Stimulated activated CD4-positive, alpha-beta T cell treated with anti-CD3 and anti-CD28 coated beads, Interleukin-12 subunit alpha, Interleukin-12 subunit beta, amount 100 ng/mL, for 48 hours (primary cell): ENCODE results near the gene ZC3H12C.

ENCODE experiments used
- DNase-seq, 3 donors: peaks; one replicate each; pipeline ENCODE4 v3.0.0-alpha.2; 2020; ENCODE audit warnings: low read depth in 2 of 3, low spot score in 1 of 3

The ZC3H12C gene

DNA sequence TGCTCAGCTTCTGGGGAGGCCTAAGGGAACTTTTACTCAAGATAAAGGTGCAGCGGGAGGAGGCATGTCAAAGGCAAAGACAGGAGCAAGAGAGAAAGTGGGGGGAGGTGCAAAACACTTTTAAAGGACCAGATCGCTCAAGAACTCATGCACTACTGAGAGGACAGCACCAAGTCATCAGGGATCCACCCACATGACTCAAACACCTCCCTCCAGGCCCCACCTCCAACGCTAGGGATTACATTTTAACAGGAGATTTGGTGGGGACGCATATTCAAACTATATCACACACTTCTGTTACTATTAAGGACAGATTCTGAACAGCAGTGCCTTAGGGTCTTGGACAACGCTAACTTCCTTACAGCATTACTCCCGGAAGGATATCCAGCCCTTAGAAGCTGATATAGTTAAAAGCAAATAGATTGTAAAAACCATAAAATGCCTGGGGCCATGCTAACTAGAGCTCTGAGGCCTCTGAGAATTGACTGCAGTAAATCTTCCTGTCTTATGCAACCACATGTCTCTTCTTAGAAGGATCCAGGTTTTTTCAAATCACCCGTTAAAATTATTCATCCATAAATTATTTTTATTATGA, 16.7 kb upstream of the ZC3H12C start:
- no peak for DNase-seq

DNA sequence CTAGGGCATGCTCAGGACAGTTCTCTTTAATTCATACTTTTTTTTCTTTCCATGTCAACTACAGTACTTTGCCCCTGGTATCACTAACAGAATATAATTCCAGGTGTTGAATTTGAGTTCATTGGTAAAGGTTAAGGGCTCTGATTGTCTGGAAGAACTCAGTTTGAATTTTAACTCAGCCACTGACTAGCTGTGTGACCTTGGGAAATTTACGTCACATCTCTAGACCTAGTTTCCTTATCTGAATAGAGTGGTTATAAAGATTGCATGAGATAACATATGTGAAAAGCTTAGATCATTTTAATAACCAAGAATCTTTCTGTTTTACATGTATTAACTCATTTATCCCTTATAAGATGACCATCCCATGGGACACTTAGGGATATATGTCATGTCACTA, 15.8 kb upstream of the ZC3H12C start:
- DNase-seq: no peak

DNA sequence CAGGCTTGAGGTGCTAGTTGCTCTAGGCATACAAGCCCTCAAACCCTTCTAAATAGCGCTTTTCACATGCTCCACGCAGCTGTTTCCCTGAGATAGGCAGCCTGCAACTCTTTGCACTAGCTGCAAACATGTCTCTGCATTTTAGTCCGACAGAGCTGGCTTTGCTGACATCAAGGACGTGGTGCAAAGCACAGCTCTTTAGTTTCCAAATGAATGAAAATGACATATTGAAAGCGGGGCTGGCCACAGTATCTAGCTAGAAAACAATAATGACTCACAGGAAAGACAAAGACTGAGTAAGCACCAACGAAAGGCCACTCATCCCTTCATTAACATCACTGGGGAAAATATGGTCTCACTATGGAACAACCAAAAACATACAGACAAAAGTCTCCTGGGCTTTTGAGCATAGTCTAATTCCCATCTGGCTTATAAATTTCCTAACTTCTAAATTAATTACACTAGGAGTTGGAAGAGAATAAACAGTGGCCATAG, 15.3 kb upstream of the ZC3H12C start:
- DNase-seq: peak in 2 of 3 donors; percentile 7 to 22

DNA sequence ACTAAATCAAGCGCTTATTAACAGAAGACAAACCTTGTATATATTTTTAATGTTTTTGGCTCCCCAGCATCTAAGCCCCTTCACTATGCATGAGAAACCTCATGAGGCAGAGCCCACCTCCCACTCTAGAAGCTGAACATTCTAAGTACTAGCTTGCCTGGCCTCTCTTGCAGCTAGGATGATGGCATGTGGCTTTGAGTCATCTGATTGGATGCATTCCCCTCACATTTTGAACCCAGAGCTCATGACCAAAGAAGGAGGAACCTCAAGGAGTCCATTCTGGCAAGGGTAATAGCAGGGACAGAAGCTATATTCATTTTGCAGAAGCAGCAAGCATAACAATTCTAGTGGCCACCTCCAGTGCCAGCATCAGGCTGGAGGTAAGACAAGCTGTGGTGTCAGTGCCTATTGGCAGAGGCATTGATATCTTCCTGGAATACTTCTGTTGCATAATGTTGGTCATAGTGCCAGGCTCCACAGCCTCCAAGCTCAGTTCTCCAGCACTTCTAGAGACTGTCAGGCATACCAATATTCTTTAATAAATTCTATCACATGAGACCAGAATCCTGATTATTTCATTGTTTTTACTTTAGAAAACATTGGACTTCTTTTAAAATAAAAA, 14.2 kb upstream of the ZC3H12C start:
- DNase-seq: no peak

DNA sequence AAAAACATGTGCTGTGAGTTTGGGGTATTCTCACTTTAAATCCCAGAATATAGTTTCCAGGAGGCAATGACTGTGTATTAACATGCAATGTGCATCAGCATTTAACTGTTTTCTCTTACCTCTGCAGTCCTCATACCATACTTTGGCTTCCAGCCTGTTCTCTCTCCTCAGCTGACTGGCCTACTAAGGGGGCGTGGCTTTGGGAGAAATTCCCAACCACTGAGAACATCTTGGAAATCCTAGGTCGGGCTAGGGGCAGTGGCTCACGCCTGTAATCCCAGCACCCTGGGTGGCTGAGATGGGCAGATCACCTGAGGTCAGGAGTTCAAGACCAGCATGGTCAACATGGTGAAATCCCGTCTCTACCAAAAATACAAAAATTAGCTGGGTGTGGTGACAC, 13.5 kb upstream of the ZC3H12C start:
- no peak for DNase-seq

DNA sequence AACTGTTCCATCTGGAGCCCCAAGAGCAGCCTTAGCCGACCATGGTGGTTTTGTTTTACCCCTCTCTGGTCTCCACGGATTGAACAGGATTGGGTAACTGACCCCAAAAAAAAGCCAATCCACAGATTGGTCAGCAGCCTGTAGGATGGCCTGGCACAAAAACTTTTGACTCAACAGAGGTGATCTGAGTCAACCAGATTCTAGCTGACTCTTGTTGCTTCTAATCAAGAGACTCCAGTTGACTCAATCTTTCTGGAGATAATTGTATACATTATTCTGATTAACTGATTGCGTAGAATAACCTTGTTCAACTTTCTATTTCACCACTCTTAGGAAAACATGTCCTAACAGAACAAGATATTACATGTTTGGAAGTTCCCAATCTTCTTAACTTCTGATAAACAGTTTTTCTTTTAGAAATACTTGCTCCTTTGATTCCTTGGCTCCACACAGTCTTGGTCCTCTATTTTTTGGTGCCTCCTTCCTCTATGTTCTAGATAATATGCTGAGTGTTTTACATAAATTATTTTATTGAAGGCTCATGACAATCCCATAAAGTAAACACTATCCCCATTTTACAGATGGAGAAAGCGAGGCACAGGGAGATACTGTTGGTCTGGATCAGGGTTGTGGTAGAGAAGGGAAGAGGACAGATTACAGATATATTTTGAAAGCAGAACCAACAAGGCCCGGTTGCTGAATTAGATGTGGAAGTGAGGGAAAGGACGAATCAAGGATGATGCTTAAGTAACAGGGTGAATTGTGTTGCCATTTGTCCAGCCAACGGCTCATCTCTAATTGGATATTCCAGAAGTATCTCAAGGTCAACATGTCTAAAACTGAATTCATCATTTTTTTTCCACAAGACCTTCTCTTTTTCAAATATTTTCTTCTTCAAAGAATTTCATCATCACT, 11.5 kb upstream of the ZC3H12C start:
- no peak for DNase-seq

DNA sequence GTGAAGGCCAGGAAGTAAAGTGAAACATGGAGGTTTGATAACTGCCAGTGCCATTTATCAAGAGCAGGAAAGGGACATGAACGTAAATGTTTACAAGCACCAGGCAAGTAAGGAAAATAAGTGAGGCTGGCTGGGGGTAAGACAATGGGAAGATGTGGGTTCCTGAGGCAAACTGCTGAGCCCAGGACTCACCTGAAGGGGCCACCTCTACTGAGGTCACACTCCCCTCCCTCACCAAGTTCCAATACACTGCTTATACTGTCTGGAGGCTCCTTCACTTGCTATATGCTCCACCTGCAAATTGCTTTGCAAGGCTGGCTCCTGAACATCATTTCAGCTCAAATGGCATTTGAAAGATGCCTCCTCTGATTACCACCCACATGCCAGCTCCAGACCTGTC, 10.3 kb upstream of the ZC3H12C start:
- DNase-seq: no peak

DNA sequence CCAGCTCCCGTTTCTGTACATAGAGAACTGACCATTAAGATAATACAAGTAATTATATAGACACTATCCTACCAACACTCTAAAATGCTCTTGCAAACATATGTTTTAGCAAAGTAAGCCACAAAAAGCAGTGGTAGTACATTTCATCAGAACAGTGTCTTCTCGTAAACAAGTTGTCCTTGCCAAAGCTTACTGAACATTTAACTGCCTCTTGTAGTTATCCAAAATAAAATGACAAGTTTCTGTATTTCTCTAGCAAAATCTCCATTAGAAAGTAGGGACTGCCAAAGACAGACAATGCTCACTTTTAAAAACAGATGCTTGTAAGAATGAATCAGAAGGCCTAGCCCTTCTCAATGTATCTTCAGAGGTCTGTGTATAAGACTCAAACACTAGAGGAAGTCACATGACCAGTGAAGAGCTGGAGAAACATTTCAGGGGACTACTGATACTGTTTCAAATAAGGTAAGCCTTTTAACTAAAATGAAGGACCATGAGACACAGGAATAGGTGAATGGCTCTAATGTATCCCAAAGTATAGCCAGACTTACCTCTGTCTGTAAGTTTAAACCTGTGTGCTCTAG, 7.8 kb upstream of the ZC3H12C start:
- no peak for DNase-seq

DNA sequence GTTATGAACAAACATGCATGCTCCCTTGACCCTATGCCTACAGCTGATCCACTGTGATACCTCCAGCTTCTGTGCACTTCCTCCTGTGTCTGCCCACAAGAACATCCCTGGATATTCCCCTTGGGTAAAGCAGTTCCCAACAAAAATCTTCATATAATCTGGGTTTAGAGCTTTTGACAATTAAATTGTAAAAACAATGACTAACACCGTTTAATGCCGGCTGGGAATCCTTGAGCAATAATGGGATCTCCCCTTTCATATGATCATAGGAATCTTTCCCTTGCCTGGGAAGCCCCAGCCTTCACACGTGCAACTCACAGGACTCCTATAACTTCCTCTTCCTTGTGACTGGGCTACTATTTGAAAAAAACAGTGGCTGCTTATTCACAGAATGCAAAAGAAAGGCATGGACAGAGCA, 6.3 kb upstream of the ZC3H12C start:
- no peak for DNase-seq

DNA sequence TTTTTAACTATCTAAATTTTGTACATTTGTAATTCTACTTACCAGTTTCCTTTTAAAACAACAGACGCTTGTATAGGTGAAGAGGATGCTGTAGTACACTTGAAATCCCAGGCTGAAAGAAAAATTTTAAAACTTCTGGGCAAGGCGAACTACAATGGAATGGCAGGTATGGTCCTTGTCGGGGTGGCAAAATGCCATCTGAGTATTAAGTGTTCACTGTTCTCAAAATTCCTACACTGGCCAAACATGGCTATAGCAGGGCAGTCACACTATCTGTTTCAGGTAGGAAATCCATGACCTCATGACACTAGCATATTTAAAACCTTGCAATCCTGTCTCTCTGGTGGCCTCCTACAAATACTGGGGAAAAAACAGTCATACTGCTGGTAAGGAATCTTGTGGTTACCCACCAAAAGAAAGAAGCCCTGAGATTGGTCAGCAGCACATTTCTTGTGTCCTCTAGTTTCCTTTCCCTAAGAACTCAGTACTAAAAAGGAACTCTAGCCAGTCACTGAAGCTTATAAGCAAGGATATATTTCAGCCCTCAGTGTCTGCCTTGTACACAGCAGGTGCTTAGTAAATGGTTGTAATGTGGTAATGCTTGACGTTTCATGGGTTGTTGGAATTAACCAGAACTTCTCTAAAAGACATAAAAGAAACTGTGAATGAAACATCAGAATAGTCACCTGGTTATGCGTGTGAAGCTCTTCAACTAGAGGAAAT, 5.2 kb upstream of the ZC3H12C start:
- no peak for DNase-seq

DNA sequence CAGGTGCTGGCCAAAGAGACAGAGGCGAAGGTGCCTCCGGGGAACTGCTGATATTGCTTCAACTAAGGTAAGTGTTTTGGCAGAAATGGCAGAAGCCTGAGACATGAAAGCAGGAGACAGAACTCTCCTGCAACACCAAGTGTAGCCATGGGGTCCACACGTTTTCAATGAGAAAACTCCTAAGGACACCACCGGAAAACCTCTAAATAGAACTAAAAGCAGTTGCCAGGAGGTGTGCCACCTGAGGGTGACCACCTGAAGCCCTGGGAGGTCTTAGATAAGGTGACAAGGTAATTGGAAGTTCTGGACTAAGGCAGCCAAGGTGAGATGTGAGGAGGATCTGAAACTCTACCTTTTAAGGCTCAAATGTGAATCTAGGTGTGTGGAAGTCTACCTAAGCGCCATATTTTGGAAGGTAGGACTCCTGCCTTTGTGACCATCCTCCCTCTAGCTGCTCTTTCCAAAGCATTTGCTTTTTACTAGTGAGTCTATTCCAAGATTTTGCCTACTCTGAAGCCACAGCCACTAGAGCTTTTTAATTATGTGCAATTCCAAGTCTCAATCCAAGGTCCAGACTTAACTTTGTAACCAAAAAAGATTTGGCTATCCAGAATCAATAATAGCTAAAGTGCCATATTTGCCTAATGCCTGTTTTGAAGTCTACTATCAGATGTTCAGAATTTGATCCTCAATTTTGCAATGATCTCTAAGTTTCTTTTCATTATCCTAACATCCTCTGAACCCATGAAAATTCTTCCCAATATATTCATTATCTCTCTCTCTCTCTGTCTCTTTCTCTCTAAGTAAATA, 4.5 kb upstream of the ZC3H12C start:
- no peak for DNase-seq

DNA sequence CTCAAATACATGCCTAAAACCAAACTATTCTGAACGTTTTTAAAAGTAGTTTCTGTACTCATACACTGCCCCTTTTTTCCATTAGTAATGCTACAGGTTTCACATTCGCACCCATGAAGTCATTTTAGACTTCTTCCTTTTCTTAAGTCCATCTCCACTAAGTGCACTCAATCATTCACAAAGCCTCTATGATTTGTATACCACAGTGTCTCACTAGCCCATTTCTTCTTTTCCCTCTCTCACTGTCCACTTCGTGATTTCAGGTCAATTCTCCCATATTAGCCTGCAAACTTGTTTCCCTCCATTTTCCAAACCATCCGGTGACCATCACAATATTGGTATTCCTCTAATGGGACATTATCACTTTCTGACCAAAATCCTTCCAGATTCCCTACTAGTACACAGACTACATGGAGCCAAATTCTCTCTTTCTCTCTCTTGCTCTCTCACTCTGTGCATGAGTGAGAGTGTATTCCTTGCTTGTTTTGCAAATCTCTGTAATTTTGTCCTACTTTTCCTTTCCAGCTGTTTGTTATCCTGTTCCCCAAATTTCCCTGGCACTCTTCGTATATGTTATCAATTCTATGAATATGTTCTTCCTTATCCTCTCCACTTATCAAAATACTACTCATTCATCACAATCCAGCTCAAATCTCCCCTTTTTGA, 3.4 kb upstream of the ZC3H12C start:
- no peak for DNase-seq

DNA sequence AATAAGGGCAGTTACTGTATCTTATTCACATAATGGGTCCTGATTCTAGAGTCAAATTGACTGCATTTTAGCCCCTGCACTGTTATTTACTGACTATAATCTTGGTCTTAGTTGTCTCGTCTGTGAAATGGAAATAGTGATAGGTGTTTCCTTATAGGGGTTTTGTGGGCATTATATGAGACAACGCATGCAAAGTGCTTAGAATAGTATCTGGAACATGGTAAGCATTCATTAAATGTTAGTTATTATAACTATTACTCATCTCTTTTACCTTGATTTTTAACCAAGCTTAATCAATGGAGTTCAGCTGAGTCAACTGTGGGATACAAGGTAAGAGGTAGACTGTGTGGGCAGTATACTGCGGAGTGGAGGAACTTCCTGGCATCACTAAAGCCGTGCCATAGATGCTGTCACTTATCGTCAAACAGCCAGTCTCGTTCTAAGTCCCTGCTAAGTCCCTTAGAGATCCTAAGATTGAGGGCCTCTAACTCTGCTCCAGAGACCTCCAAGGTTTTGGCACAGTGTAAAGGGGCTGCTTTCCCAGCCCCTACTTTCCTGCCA, 2.6 kb upstream of the ZC3H12C start:
- no peak for DNase-seq

DNA sequence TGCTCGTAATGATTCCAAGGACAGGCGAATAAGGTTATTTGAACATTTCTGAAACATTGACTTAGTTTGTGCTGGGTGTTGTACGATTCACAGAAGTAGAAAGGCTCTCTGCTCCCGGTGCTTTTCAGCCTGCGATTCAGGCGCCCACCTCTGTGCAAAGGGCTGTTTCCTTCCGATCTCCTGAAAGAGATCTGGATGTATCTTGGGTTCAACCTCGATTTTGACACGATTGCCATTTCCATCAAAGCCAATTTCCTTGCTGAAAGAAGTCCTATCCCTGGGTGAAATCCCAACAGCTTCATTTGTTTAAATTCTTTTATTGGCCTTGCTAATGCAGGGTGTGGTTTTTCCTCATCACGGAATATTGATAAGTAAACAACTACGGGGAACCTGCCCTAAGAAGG, 1.1 kb upstream of the ZC3H12C start:
- DNase-seq: no peak

DNA sequence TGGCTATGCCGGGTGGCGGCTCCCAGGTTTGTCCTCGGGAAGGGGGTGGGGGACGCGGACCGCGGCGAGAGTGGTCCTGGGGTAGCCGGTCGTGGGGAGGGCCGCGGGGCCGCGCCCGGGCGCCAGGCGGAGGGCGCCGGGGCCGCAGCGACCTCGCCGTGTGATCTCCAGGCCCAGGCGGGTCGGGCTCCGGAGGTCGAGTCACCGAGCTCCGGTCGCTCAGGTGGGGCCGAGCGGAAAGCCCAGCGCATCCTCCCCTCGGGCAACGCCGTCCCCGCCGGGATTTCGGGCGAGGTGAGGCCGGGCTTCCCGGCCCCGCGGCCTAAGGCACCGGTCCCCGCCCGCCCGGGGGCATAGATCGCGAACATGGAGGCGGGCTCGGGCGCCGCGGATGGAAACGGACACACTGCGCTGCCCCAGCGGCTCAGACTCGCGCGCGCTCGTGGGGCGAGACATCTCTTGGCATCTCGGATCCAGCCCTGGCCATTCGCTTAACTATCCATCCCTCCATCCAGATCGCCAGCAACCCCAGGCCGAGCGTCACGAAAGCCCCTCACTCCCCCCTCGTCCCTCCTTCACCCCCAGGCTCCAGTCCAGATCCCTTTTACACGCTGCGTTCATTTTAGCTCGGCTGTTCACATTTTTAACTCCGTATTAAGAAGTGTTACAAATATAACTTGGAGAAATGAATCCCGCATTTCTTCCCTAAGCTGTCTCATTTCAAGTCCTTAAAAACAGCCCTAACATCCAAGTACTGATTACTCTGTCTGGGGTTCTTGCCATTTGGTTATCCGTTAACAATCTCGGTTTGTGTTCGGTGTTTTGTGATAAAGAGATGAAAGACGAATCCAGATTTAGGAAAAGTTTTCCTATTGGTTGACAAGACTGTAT, 460 bp downstream of the ZC3H12C start:
- DNase-seq: peak in 1 of 3 donors; percentile 11

DNA sequence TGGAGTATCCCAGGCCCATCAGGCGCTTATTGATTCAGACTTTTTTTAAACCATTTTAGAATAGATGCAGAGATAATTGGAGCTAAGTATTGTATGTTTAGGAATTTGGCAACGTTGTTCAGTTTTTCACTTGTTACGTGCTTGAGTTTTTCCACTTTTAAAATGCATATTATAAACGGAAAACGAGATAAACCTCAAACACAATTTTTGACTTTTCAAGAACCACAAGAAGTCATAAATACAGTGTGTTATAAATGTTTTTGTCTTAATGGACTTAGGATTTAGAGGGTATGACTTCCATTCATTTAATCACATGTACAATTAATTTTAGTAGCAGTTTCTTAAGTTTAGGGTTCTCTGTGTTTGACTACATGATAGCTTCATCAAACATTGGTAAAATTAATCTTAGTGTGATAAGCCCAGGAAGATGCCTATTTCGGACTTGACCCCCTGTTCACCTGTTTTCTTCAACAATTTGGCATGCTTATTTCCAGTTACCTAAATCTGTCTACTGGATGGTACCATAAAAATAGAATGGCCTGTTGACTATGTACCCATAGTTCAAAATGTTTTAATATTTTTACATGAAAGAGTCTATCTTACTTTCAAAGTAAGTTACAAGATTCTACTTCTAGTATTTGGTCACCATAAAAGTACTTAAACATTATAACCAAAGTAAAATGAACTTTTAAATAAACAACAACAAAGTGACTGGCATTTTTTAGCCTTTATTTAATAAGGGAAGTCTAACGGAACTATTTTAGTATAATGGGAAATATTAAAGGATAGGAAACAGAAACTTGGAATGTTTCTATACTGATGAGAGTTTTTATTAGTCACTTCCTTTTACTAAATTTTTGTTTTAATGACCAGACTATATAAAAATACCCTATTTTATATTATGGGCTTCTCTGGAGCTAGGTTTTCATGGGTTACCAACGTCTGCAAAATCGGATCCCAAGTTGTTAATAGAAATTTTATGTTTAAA, 1.4 kb downstream of the ZC3H12C start:
- DNase-seq: no peak

DNA sequence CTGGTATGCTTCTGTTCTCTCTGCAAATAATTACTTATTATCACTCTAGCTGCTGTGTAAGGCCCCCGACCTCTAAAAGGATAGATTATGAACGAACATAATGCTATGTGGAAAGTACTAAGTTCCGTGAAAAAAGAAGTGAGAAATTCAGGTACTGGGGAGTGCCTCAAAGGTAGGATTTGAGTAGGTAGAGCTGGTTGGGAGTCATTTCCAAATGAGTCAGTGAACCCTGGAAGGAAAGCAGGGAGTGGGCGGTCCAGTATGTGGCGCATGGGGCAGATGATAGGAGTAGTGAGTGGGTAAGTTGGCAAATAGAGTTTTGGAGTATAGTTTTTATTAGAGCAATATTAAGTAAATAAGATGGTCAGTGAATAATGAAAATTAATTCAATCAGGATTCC, 2.4 kb downstream of the ZC3H12C start:
- no peak for DNase-seq
